Cardiac fibroblast (primary cell): ENCODE data around the gene NOTCH2.
A peak's percentile ranks its signal among the peaks of the same experiment; 100 is the strongest.

ENCODE experiments used
- DNase-seq, 2 donors: peaks; one replicate each; pipeline versions ENCODE4 v3.0.0 to v3.0.0-alpha.2; 2010; ENCODE audit warnings: low read depth in 2 of 2
- H3K4me3 ChIP-seq, 2 donors: replicated peaks in 1 of 2; 1 replicate in 1 of 2; 2 replicates in 1 of 2; pipeline ENCODE4 v1.5.1; 2011; ENCODE audit warnings: low read depth in 2 of 2, low read length in 2 of 2, mild to moderate bottlenecking in 2 of 2, moderate library complexity in 1 of 2
- CTCF ChIP-seq: IDR thresholded peaks from one replicate; pipeline ENCODE4 v1.5.1; 2011; ENCODE audit warnings: low read depth, mild to moderate bottlenecking, low read length, inconsistent platforms

Gene NOTCH2

GRCh38 chr1:119988306-119989062 is 81.0 kb downstream of the NOTCH2 start:
- H3K4me3 ChIP-seq = no peak overlapping the region
- no peak for TF ChIP-seq CTCF
- DNase-seq = peak in 1 of 2 donors; percentile 70

- H3K4me3 ChIP-seq = no peak overlapping the region
- DNase-seq = no peak
- no peak for TF ChIP-seq CTCF
Measured at GRCh38 chr1:119987686-119988085, 81.8 kb downstream of the NOTCH2 start.

DNA sequence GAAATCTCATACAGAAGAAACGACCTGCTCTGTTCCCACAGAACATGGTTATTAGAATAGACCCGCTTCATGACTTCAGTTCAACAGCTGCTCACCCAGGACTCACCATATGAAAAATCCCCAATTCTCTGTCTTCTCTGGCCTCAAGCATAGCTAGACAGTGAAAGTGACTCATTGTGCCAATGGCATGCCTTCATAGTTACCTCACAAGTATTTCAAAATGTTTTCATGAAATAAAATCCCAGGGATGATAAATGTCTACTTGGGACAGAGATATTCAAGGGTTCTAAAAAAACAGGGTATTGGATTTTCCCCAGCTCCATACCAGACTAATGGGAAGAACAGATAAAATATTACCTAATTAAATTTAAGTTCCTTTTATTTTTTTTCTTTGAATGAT is 82.3 kb downstream of the NOTCH2 start:
- DNase-seq = peak; percentile 85 to 98
- no peak for TF ChIP-seq CTCF

GRCh38 chr1:119986007-119986497 is 83.4 kb downstream of the NOTCH2 start:
- DNase-seq = no peak
- H3K4me3 ChIP-seq = no peak overlapping the region
- TF ChIP-seq CTCF = no peak

More for the DNA sequence above, 82.3 kb downstream of the NOTCH2 start:
- H3K4me3 ChIP-seq = no peak overlapping the region

GRCh38 chr1:119984771-119985170 is 84.7 kb downstream of the NOTCH2 start:
- no peak for DNase-seq
- TF ChIP-seq CTCF = no peak
- H3K4me3 ChIP-seq = no peak overlapping the region

DNA sequence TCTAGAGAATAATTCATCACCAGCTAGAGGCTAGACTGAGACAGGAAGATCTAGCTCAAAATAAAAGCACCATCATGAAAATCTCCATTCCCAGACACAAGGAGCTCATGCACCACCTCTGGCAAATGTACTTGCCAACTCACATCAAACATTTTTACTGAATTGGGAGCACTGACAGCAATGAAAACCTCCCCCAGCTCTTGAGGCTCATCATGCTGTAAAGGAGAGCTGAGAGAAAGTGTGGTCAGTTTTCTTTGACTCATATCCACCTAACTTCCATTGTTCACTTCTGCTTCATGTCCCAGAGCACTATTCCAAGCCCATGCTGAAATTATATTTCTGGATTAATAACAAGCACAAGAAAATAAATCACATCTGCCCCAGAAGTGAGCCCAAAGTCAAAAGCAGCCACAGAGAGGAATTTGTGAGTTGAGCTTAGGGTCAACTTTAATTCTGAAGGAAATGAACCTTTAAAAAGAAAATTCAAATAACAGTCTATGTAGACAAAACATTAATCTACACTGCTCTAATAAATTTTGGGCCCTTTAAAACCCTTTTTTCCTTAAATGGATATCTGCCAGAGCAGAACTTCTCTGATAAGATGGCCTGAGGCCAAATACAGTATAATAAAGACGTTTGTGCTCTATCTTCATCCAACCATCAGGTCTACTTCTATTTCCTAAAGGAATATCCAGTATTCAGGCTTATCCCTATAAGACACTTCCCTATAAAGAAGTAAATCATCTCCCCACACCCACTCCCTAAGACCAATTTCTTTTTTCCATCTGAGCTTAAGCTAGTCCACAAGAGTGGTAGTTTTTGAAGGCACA is 87.3 kb downstream of the NOTCH2 start:
- DNase-seq = peak; percentile 62 to 88
- H3K4me3 ChIP-seq = no peak overlapping the region
- TF ChIP-seq CTCF = no peak
